Muscle layer of duodenum (tissue), 2 donors: ENCODE measurements around the gene DLST.

Experiments
- H3K27ac ChIP-seq: one replicate; pipeline ENCODE4 v1.7.0; 2013; ENCODE audit warnings: mild to moderate bottlenecking, low read length
- H3K27me3 ChIP-seq: one replicate; pipeline ENCODE4 v1.7.0; 2013; ENCODE audit warnings: low read depth, mild to moderate bottlenecking, control low read depth, low read length
- H3K36me3 ChIP-seq, 2 donors: one replicate each; pipeline ENCODE4 v1.7.0; 2013; ENCODE audit warnings: low read length in 2 of 2, control low read depth in 1 of 2, mild to moderate bottlenecking in 1 of 2; ENCODE audit not compliant: insufficient read depth in 2 of 2, control insufficient read depth in 1 of 2
- H3K4me1 ChIP-seq, 2 donors: one replicate each; pipeline ENCODE4 v1.7.0; 2013; ENCODE audit warnings: low read length in 2 of 2, mild to moderate bottlenecking in 2 of 2, control low read depth in 1 of 2, moderate library complexity in 1 of 2; ENCODE audit not compliant: insufficient read depth in 2 of 2, control insufficient read depth in 1 of 2
- H3K4me3 ChIP-seq, 2 donors: one replicate each; pipeline ENCODE4 v1.7.0; 2013; ENCODE audit warnings: low read length in 2 of 2, low read depth in 1 of 2, mild to moderate bottlenecking in 1 of 2
- H3K9me3 ChIP-seq, 2 donors: one replicate each; pipeline ENCODE4 v1.7.0; 2013; ENCODE audit warnings: low read length in 2 of 2, control low read depth in 1 of 2, mild to moderate bottlenecking in 1 of 2; ENCODE audit not compliant: control insufficient read depth in 1 of 2
- donor health status: healthy.

DLST gene

DNA sequence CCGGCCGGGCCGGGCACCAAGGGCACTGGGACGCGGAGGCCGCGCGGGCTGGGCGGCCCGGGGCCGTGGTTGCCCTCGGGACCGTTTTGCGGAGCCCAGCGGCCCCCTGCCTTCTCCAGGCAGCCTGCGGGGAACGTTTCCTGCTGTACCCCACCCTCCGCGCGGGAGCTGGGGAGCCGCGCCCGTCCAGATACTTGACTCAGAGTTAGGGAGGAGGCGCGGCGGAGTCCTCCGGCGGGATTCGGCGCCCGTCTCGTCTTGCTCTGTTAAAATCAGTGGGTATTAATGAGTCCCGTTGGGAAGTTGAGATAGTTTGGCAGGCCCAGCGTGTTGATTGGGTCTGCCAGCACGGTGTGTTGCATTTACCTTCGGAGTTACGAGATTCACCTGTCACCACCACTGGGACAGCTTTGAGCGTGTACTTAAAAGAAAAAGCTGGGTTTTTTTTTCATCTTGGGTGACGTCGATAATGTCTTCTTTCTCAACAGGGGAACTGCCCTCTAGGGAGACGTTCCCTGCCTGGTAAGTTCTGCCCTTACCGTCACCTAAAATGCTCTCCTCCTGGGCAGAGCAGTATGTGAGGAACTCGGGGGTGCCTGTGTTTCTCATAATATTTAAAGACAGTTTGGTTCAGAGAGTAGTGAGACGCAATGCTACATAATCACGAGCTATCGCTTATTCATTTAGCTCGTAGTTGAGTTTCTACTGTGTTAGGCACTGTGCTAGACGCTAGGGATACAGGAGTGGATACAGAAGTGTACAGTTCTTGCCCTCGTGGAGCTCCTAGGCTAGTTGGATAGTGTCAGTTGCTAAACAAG lies 596 bp downstream of the DLST start:
- peaks cover 10 to 44% of the 10 kb centered on the region in 2 donors for H3K4me1 ChIP-seq
- H3K36me3 ChIP-seq = peaks cover 6 to 9% of the 10 kb centered on the region in 2 donors
- no peaks in the 10 kb centered on the region for H3K9me3 ChIP-seq
- peak overlapping the region; percentile 62 to 82 for H3K4me3 ChIP-seq
- peak overlapping the region; percentile 85 for H3K27ac ChIP-seq
- no peaks in the 10 kb centered on the region for H3K27me3 ChIP-seq

DNA sequence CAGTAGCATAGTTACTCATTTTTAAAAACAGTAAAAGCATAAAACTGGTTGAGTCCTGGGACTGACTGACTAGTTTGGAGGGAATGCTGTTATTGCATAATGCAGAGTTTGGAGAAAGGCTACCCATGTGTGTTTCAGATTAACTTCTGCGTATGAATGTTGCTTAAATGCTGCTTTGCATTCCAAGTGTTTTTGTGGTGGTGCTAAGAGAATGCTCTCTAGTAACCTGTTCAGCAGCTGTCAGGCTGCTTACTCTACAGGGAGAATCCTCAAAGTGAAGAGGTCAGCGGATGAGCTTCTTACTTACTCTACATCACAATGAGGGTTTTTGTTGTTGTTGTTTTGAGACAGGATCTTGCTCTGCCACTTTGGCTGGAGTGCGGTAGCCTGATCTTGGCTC lies 4.3 kb downstream of the DLST start:
- H3K9me3 ChIP-seq = no peaks in the 10 kb centered on the region
- no peaks in the 10 kb centered on the region for H3K27me3 ChIP-seq
- H3K4me3 ChIP-seq = no peak overlapping the region
- peaks cover 15 to 22% of the 10 kb centered on the region in 2 donors for H3K36me3 ChIP-seq
- H3K27ac ChIP-seq = peak overlapping the region; percentile 30
- peaks cover 10 to 49% of the 10 kb centered on the region in 2 donors for H3K4me1 ChIP-seq

GRCh38 chr14:74888164-74889158 lies 6.7 kb downstream of the DLST start:
- Histone ChIP-seq H3K9me3 (no peaks in the 10 kb centered on the region), H3K4me3 (no peak overlapping the region), H3K36me3 (peaks cover 40 to 45% of the 10 kb centered on the region in 2 donors), H3K27me3 (no peaks in the 10 kb centered on the region), H3K27ac (no peak overlapping the region), H3K4me1 (peaks cover 10 to 39% of the 10 kb centered on the region in 2 donors)

GRCh38 chr14:74890262-74890661 lies 8.5 kb downstream of the DLST start:
- Histone ChIP-seq H3K36me3 (peaks cover 57% of the 10 kb centered on the region in 2 donors), H3K9me3 (no peaks in the 10 kb centered on the region), H3K4me1 (peaks cover 4 to 22% of the 10 kb centered on the region in 2 donors), H3K4me3 (no peak overlapping the region), H3K27ac (no peak overlapping the region), H3K27me3 (no peaks in the 10 kb centered on the region)

- Histone ChIP-seq H3K4me1 (peaks cover 0 to 9% of the 10 kb centered on the region in 2 donors), H3K9me3 (no peaks in the 10 kb centered on the region), H3K27ac (no peak overlapping the region), H3K36me3 (peaks cover 60 to 67% of the 10 kb centered on the region in 2 donors), H3K27me3 (no peaks in the 10 kb centered on the region), H3K4me3 (no peak overlapping the region)
These were observed 10.2 kb downstream of the DLST start for GRCh38 chr14:74891870-74892269.

GRCh38 chr14:74892745-74893144 lies 11.0 kb downstream of the DLST start:
- peaks cover 0 to 8% of the 10 kb centered on the region in 2 donors for H3K4me1 ChIP-seq
- H3K4me3 ChIP-seq = no peak overlapping the region
- peaks cover 69 to 75% of the 10 kb centered on the region in 2 donors for H3K36me3 ChIP-seq
- no peaks in the 10 kb centered on the region for H3K9me3 ChIP-seq
- H3K27me3 ChIP-seq = no peaks in the 10 kb centered on the region
- H3K27ac ChIP-seq = no peak overlapping the region

DNA sequence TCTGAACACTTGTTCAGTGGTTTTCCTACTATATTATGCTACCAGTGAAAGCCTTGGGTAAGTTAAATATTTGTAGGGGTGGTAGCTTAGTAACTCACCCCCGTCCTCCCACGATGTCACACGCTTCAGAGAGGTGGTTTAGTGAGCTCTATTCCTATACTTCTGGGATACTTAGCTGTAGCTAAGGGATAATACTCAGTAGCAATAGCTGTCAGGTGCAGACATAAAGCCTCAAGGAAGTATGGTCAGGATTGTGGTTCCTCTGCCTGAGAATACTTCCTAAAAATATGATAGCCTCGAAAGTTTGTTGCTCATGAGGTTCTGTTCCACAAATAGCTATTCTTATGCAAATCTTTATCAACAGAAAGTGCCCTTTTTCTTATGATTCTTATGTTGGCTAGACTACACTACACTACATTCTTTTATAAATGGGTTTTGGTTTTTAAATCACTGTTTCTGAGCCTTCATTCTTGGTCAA lies 11.9 kb downstream of the DLST start:
- H3K4me3 ChIP-seq = no peak overlapping the region
- no peaks in the 10 kb centered on the region for H3K9me3 ChIP-seq
- H3K4me1 ChIP-seq = peaks cover 0 to 1% of the 10 kb centered on the region in 2 donors
- no peaks in the 10 kb centered on the region for H3K27me3 ChIP-seq
- peaks cover 76 to 82% of the 10 kb centered on the region in 2 donors for H3K36me3 ChIP-seq
- no peak overlapping the region for H3K27ac ChIP-seq

- peaks cover 87 to 96% of the 10 kb centered on the region in 2 donors for H3K36me3 ChIP-seq
- no peaks in the 10 kb centered on the region for H3K4me1 ChIP-seq
- H3K27me3 ChIP-seq = no peaks in the 10 kb centered on the region
- H3K4me3 ChIP-seq = no peak overlapping the region
- H3K27ac ChIP-seq = no peak overlapping the region
- no peaks in the 10 kb centered on the region for H3K9me3 ChIP-seq
These were observed 14.7 kb downstream of the DLST start for GRCh38 chr14:74896400-74896799.

DNA sequence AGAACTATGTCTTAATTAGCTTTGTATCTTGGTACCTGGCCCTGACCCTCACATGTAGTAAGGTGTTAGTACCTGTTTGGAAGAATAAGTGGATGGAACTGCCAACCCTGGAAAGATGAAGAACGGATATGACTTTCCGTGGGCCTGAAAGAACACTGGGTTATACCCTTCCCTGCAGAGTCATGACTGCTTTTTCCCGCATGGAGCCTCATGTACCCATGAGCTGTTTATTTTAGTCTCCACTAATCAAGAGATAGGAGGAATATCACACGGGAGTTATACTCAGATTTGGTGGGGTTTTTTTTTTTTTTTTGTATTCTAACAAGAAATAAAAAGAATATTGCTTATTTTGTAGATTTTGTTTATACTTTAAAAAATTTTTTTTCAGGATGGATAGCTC lies 15.9 kb downstream of the DLST start:
- Histone ChIP-seq H3K9me3 (no peaks in the 10 kb centered on the region), H3K4me1 (no peaks in the 10 kb centered on the region), H3K27ac (no peak overlapping the region), H3K27me3 (no peaks in the 10 kb centered on the region), H3K4me3 (no peak overlapping the region), H3K36me3 (peaks cover 88 to 96% of the 10 kb centered on the region in 2 donors)

- H3K27ac ChIP-seq = no peak overlapping the region
- H3K27me3 ChIP-seq = no peaks in the 10 kb centered on the region
- H3K9me3 ChIP-seq = no peaks in the 10 kb centered on the region
- no peaks in the 10 kb centered on the region for H3K4me1 ChIP-seq
- peaks cover 87 to 96% of the 10 kb centered on the region in 2 donors for H3K36me3 ChIP-seq
- no peak overlapping the region for H3K4me3 ChIP-seq
These were observed 16.4 kb downstream of the DLST start for GRCh38 chr14:74898083-74898482.

DNA sequence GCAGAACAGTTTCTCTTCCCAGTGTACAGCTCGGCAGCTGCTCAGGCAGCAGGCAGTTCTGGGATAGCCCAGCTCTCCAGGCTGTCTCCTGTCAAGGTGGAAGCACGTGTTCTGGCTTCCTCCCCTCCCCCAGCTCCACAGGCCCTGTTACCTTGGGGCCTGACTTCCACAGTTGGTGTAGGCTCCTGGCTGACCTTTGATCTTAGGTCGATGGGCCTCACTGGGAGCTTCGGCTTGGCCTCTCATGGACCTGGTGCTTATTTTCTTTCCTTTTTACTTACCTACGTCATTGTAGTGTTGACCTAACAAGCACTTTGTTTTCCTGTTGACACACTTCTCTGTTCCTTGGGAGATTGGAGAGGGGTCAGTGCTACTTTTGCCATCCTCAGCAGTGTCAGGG lies 17.0 kb downstream of the DLST start:
- H3K4me3 ChIP-seq = no peak overlapping the region
- no peaks in the 10 kb centered on the region for H3K9me3 ChIP-seq
- H3K4me1 ChIP-seq = no peaks in the 10 kb centered on the region
- peaks cover 83 to 94% of the 10 kb centered on the region in 2 donors for H3K36me3 ChIP-seq
- no peak overlapping the region for H3K27ac ChIP-seq
- H3K27me3 ChIP-seq = no peaks in the 10 kb centered on the region
